ENCODE data around the gene RIMBP2. TPM values are rescaled to one million over a fixed set of nuclear protein-coding genes. Genes with fewer than 3 reads are reported as not detected.

RIMBP2 gene
- total RNA-seq, 4 donors from 2014 or later = 0.29 to 8.2 (median 5.6) TPM

GRCh38 chr12:130498589-130499385 lies 217.3 kb downstream of the RIMBP2 start:
- no peak for DNase-seq
- Histone ChIP-seq H3K9me3 (no peaks in the 10 kb centered on the region), H3K27me3 (no peaks in the 10 kb centered on the region), H3K4me1 (no peaks in the 10 kb centered on the region), H3K36me3 (no peaks in the 10 kb centered on the region), H3K27ac (no peak overlapping the region), H3K4me3 (no peak overlapping the region)
- intact Hi-C loops (cut with DNase I; ENCODE audit: low total_unique reads) = no loop called here
- TF ChIP-seq CTCF (IDR thresholded peaks at IDR 0.05) = no peak
- no peak for TF ChIP-seq POLR2A (IDR thresholded peaks at IDR 0.05)

GRCh38 chr12:130497991-130498390 lies 218.1 kb downstream of the RIMBP2 start:
- H3K9me3 ChIP-seq = no peaks in the 10 kb centered on the region
- H3K36me3 ChIP-seq = no peaks in the 10 kb centered on the region
- TF ChIP-seq POLR2A (IDR thresholded peaks at IDR 0.05) (no peak), CTCF (IDR thresholded peaks at IDR 0.05) (no peak)
- H3K27me3 ChIP-seq = no peaks in the 10 kb centered on the region
- DNase-seq = no peak
- no peak overlapping the region for H3K4me3 ChIP-seq
- no peaks in the 10 kb centered on the region for H3K4me1 ChIP-seq
- intact Hi-C loops (cut with DNase I; ENCODE audit: low total_unique reads) = no loop called here
- H3K27ac ChIP-seq = no peak overlapping the region

- H3K4me1 ChIP-seq = no peaks in the 10 kb centered on the region
- TF ChIP-seq CTCF (IDR thresholded peaks at IDR 0.05) (no peak), POLR2A (IDR thresholded peaks at IDR 0.05) (no peak)
- no peak overlapping the region for H3K27ac ChIP-seq
- no peaks in the 10 kb centered on the region for H3K36me3 ChIP-seq
- no peaks in the 10 kb centered on the region for H3K9me3 ChIP-seq
- H3K4me3 ChIP-seq = no peak overlapping the region
- no peak for DNase-seq
- intact Hi-C loops (cut with DNase I; ENCODE audit: low total_unique reads) = no loop called here
- no peaks in the 10 kb centered on the region for H3K27me3 ChIP-seq
These were observed 218.8 kb downstream of the RIMBP2 start for GRCh38 chr12:130497321-130497720.

GRCh38 chr12:130496516-130497120 lies 219.5 kb downstream of the RIMBP2 start:
- no peak for DNase-seq
- Histone ChIP-seq H3K27me3 (no peaks in the 10 kb centered on the region), H3K4me3 (no peak overlapping the region), H3K27ac (no peak overlapping the region), H3K4me1 (no peaks in the 10 kb centered on the region), H3K9me3 (no peaks in the 10 kb centered on the region), H3K36me3 (no peaks in the 10 kb centered on the region)
- TF ChIP-seq POLR2A (IDR thresholded peaks at IDR 0.05) (no peak), CTCF (IDR thresholded peaks at IDR 0.05) (no peak)
- intact Hi-C loops (cut with DNase I; ENCODE audit: low total_unique reads) = no loop called here

- Histone ChIP-seq H3K9me3 (no peaks in the 10 kb centered on the region), H3K36me3 (no peaks in the 10 kb centered on the region), H3K27ac (no peak overlapping the region), H3K4me1 (no peaks in the 10 kb centered on the region), H3K27me3 (no peaks in the 10 kb centered on the region), H3K4me3 (no peak overlapping the region)
- TF ChIP-seq CTCF (IDR thresholded peaks at IDR 0.05) (no peak), POLR2A (IDR thresholded peaks at IDR 0.05) (no peak)
- no peak for DNase-seq
- intact Hi-C loops (cut with DNase I; ENCODE audit: low total_unique reads) = no loop called here
These were observed 220.9 kb downstream of the RIMBP2 start for GRCh38 chr12:130495156-130495555.

All from uterus (tissue), 4 donors.